Adrenal gland (tissue), 5 donors: Measurements from ENCODE around the gene FAM228B.

Source experiments
- POLR2A ChIP-seq, 2 donors: fragments of 450-650 bp; IDR thresholded peaks; one replicate each; pipeline ENCODE4 v1.6.1; 2017; ENCODE audit warnings: antibody characterized with exemption in 2 of 2, mild to moderate bottlenecking in 2 of 2, moderate library complexity in 1 of 2
- TF ChIP-seq, protein P1 (sequence below), 6 experiments: fragments of 450-650 bp in 4 of 6; fragments of 200-600 bp in 2 of 6; sonication (generic) in 1 of 6; IDR thresholded peaks; 1 replicate in 5 of 6; 2 replicates in 1 of 6; pipeline versions ENCODE4 v1.5.1 to v1.8.0; 2016 to 2021; ENCODE audit warnings: antibody characterized with exemption in 6 of 6, mild to moderate bottlenecking in 2 of 6, moderate library complexity in 1 of 6
- donor health status: DM: no; HTN: no; CAD: no.

DNA sequence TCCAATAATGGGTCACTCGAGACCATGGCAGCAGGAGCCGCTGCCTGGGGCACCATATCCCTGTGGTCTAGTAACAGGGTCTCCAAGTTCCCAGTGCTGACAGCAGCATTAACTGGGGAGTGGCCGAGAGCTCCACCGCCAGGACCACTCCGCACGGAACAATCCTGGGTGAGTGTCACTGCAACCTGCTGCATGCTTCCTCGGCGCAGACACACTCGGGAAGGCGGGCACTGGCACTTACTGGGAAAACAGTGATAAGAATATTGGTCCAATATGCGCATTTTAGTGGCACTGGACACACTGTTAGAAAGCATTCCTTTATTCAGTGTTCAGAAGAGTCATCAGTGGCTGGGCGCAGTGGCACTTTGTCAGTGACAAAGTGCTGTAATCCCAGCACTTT, 81.2 kb downstream of the FAM228B start:
- TF ChIP-seq, protein P1, sequence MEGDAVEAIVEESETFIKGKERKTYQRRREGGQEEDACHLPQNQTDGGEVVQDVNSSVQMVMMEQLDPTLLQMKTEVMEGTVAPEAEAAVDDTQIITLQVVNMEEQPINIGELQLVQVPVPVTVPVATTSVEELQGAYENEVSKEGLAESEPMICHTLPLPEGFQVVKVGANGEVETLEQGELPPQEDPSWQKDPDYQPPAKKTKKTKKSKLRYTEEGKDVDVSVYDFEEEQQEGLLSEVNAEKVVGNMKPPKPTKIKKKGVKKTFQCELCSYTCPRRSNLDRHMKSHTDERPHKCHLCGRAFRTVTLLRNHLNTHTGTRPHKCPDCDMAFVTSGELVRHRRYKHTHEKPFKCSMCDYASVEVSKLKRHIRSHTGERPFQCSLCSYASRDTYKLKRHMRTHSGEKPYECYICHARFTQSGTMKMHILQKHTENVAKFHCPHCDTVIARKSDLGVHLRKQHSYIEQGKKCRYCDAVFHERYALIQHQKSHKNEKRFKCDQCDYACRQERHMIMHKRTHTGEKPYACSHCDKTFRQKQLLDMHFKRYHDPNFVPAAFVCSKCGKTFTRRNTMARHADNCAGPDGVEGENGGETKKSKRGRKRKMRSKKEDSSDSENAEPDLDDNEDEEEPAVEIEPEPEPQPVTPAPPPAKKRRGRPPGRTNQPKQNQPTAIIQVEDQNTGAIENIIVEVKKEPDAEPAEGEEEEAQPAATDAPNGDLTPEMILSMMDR (IDR thresholded peaks at IDR 0.05), result no peak
- no peak for TF ChIP-seq POLR2A (IDR thresholded peaks at IDR 0.05)
